Upper lobe of right lung (tissue), 1 donor: ENCODE results near the gene IGSF9B. TPM values are rescaled to one million over a fixed set of nuclear protein-coding genes. Genes with fewer than 3 reads are reported as not detected.

ENCODE experiments used
- ATAC-seq: fragments of 200-7000 bp; cut with Tn5 transposase; one replicate; pipeline ENCODE4 v1.9.1; 2020; ENCODE audit warnings: mild to moderate bottlenecking, moderate library complexity
- DNase-seq: peaks from one replicate; pipeline ENCODE4 v3.0.0-alpha.2; 2020
- H3K27ac ChIP-seq: fragments of 200-600 bp; one replicate; pipeline ENCODE4 v1.8.0; 2022
- H3K27me3 ChIP-seq: fragments of 200-600 bp; one replicate; pipeline ENCODE4 v1.8.0; 2022; ENCODE audit warnings: mild to moderate bottlenecking
- H3K36me3 ChIP-seq: fragments of 200-600 bp; one replicate; pipeline ENCODE4 v1.8.0; 2022
- H3K4me1 ChIP-seq: fragments of 200-600 bp; one replicate; pipeline ENCODE4 v1.8.0; 2022
- H3K4me3 ChIP-seq: fragments of 200-600 bp; one replicate; pipeline ENCODE4 v1.8.0; 2022; ENCODE audit warnings: mild to moderate bottlenecking
- H3K9me3 ChIP-seq: fragments of 200-600 bp; one replicate; pipeline ENCODE4 v1.8.0; 2022
- intact Hi-C: fragments of 100-400 bp; cut with DNase I; formaldehyde crosslinking; loops from one replicate; pipeline ENCODE4 v1.11.0; 2022
- total RNA-seq: library from RNA; stranded (reverse); fragmentation: NEBNext Ultra II Directional; extraction: Animal tissue kit (Norgen Biotek cat#: 25700); gene quantifications from one replicate; pipeline ENCODE4 v1.2.1, GENCODE V29; 2021
- TF ChIP-seq, protein P1 (sequence below): fragments of 200-600 bp; IDR thresholded peaks from one replicate; pipeline ENCODE4 v1.8.0; 2022; ENCODE audit warnings: antibody characterized with exemption
- donor health status: DM: no; HTN: yes; CAD: no; lungs with severe emphysema.

Gene IGSF9B
- total RNA-seq, 1 donor from 2014 or later = 2.9 TPM

DNA sequence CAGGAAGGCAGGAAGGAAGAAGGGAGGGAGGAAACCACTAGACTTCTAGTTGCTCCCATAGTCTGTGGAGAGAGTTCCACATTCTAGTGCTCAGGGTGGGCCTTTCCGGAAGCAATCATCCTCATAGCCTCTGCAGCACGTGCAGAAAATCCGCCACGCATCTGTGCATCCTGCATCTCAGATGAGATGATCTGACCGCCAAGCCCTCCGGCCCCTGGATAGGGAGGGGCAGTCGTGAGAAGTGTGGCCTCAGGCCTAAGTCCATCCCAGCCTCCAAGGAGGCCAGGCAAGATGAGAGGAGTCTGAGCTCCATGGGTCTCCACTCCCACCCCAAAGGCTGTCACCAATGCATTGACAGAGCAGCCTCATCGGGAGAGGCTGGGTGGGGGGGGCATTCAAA, 30.4 kb upstream of the IGSF9B start:
- no peak for DNase-seq

DNA sequence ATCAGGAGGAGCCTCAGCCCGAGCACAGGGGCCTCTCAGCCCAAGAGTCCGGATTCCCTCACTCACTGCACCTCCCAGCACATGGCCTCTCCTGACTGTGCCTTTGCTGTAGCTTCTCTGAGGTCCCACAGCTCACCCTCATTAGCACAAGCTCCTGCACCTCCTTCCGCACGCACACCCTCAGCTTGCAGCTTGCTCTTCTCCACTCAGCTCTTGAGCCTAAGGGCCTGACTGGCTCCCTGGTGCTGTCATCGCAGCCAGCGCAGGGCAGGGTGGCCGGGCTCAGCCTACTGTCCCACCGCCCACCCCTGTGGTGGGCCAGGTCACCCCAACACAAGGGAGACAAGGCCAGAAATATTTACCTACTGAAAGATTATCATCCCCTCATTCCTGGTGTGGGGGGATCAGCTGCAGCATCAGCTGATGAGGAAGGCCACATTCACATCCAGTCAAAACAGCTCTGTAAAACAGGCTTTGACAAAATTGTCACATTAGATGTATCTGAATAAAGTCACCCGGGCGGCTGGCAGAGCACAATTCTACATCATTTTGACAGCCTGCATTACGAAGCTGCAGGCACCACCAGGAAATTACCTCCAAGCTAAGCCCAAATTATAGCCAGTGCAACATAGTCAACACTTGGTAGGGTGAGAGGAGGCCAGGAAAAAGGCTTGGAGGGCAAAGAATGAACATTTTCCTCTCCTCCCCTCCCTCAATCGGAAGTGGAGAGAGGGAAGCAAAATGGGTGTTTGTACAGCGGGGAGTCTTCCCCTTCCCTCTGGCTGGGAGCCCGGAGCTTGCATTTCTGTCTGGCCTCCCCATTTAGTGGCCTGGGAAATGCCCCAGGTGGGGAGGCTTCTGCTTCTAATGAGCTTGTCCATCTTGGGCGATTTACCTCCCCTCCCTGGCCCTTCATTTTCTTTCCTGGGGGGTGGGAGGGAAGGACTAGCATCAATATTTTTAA, 29.5 kb upstream of the IGSF9B start:
- Histone ChIP-seq H3K27ac (no peak overlapping the region), H3K4me3 (no peak overlapping the region), H3K4me1 (no peaks in the 10 kb centered on the region), H3K27me3 (peaks cover under 1% of the 10 kb centered on the region), H3K36me3 (no peaks in the 10 kb centered on the region), H3K9me3 (no peaks in the 10 kb centered on the region)
- DNase-seq = no peak
- ATAC-seq = no peak
- TF ChIP-seq, protein P1, sequence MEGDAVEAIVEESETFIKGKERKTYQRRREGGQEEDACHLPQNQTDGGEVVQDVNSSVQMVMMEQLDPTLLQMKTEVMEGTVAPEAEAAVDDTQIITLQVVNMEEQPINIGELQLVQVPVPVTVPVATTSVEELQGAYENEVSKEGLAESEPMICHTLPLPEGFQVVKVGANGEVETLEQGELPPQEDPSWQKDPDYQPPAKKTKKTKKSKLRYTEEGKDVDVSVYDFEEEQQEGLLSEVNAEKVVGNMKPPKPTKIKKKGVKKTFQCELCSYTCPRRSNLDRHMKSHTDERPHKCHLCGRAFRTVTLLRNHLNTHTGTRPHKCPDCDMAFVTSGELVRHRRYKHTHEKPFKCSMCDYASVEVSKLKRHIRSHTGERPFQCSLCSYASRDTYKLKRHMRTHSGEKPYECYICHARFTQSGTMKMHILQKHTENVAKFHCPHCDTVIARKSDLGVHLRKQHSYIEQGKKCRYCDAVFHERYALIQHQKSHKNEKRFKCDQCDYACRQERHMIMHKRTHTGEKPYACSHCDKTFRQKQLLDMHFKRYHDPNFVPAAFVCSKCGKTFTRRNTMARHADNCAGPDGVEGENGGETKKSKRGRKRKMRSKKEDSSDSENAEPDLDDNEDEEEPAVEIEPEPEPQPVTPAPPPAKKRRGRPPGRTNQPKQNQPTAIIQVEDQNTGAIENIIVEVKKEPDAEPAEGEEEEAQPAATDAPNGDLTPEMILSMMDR = no peak
- intact Hi-C loops = no loop called here

More for the DNA sequence above, 30.4 kb upstream of the IGSF9B start:
- Histone ChIP-seq H3K4me3 (no peak overlapping the region), H3K4me1 (no peaks in the 10 kb centered on the region), H3K27me3 (no peaks in the 10 kb centered on the region), H3K27ac (no peak overlapping the region), H3K9me3 (no peaks in the 10 kb centered on the region), H3K36me3 (no peaks in the 10 kb centered on the region)
- no peak for ATAC-seq
- TF ChIP-seq, protein P1 = no peak
- intact Hi-C loops = no loop called here

DNA sequence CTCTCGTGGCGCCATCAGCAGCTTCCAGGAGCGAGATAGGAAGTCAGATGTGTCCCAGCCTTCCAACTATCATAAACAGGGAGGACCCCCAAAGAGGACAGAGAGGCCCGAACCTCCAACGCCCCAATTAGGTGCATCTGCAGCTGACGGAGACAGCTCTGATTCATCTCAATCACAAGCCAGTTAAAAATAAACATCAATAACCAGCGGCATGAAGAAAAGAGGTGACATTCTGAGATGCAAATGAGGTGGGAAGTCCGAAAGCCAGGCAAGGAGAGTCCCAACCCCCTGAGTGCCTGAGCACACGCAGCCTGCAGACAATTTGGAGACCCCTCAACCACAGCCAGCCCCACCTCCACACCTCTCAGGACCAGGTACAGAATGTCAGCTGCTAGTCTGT, 28.1 kb upstream of the IGSF9B start:
- intact Hi-C loops = no loop called here
- no peak overlapping the region for H3K27ac ChIP-seq
- peaks cover 4% of the 10 kb centered on the region for H3K27me3 ChIP-seq
- H3K4me3 ChIP-seq = no peak overlapping the region
- no peaks in the 10 kb centered on the region for H3K36me3 ChIP-seq
- ATAC-seq (no peak), DNase-seq (no peak)
- H3K4me1 ChIP-seq = no peaks in the 10 kb centered on the region
- TF ChIP-seq, protein P1 = no peak
- H3K9me3 ChIP-seq = no peaks in the 10 kb centered on the region

DNA sequence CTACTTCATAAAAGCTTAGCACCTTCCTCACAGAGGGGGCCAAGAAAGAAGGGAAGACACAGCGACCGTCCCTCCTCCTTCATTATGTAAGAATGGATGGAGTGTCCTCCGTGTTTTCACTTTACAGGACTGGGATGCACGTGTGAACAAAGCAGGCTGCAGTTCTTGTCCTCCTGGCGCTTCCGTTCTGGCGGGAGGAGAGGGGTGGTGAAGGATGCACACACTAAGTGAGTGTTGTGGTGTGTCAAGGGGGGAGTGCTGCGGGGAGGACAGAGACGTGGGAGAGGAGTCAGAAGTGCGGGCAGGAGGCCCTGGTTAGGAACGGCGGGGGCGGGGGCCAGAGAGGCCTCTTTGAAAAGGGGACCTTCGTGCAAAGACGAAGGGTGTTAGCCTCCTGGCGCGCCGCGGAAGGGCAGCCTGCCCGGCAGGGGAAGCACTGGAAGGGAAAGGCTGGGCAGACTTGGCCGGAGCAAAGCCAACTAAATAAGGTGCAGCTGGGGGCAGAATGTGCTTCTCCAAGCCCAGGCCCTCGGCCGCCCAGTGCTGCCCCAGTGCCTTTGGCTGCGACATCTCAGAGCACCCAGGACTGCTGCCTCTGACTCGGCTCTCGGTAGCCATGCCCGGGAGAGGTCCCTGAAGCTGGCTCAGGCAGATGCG, 27.0 kb upstream of the IGSF9B start:
- no peak overlapping the region for H3K27ac ChIP-seq
- intact Hi-C loops = no loop called here
- H3K4me1 ChIP-seq = no peaks in the 10 kb centered on the region
- no peaks in the 10 kb centered on the region for H3K36me3 ChIP-seq
- no peak for ATAC-seq
- H3K4me3 ChIP-seq = no peak overlapping the region
- TF ChIP-seq, protein P1 = no peak
- peaks cover 4% of the 10 kb centered on the region for H3K27me3 ChIP-seq
- no peak for DNase-seq
- no peaks in the 10 kb centered on the region for H3K9me3 ChIP-seq

DNA sequence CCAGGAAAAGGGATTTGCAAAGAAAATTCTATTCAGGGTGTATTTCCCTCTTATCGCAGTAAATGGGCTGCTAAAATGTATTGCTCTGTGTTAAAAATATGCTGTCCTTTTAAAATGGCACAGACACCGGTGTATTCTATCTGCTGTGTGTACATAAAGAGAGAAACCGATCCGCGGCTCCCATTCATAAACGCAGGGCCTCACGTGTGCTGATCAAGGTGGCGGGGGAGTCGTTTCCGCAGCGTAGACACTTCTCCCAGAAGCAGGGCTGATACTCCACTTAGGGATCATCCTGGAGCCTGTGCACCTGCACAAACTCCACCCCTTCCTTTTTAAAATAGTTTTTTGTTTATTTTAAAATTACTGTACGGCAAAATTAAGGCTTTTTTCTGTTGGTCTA, 26.1 kb upstream of the IGSF9B start:
- Histone ChIP-seq H3K4me1 (no peaks in the 10 kb centered on the region), H3K4me3 (no peak overlapping the region), H3K27ac (no peak overlapping the region), H3K36me3 (no peaks in the 10 kb centered on the region), H3K9me3 (no peaks in the 10 kb centered on the region), H3K27me3 (peaks cover 4% of the 10 kb centered on the region)
- TF ChIP-seq, protein P1 = no peak
- ATAC-seq (no peak), DNase-seq (no peak)
- intact Hi-C loops = no loop called here
